HG03520 (cell line): Measurements from ENCODE around the gene IKZF3.
"Not testable (repeated sequence)": the region's sequence is repeated elsewhere in the genome, so short reads cannot be mapped to it uniquely, and the experiment has no call there.

Experiments used
- ATAC-seq: cut with Tn5 transposase; IDR thresholded peaks from one replicate; pipeline ENCODE4 v1.9.1; 2021; ENCODE audit warnings: mild to moderate bottlenecking, moderate library complexity; ENCODE audit not compliant: unreplicated experiment

IKZF3 gene

DNA sequence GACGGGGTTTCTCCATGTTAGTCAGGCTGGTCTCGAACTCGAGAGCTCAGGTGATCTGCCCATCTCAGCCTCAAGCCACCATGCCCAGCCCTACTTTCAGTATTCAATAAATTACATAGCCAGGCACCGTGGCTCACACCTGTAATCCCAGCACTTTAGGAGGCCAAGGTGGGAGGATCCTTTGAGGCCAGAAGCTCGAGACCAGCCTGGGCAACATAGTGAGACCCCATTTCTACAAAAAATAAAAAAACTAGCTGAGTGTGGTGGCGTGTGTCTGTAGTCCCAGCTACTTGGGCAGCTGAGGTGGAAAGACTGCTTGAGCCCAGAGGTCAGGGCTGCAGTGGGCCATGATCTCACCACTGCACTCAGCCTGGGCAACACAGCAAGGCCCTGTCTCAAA, 142.0 kb downstream of the IKZF3 start:
- no peak for ATAC-seq

DNA sequence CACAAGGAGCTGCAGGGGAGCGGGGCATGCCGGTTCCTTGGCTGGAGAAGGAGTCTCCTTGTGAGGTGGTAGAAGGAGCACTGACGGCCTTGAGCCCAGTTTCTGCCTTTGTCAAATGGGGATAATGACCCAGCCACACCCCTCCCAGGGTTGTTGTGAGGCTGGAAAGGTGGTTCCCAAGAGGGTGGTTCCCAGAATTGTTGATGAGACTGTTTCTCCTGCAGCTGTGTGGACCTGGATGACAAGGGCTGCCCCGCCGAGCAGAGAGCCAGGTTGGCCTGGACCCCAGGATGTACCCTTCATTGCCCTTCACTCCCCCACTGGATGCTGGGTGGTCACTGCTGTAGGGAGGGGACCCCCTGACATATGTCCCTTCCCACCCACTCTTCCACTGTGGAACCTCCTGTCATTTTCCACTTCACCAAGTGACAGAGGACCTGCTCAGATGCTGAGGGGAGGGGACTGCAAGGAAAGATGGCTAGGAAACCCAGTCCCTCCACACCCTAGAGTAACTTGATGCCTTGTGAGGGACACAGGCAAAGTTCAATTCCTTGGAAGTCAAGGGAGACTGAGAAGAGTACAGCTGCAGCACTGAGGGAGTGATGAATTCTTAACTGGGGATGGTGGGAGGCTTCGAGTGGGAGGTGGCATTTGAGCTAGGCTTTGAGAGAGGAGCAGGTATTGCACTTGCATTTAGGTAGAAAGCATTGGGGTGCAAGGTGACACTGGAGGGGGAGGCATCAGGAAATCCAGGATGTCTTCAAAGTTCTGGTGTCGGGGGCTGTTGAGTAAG, 144.4 kb downstream of the IKZF3 start:
- no peak for ATAC-seq

- no peak for ATAC-seq
Measured at GRCh38 chr17:39717660-39718059, 146.5 kb downstream of the IKZF3 start.

GRCh38 chr17:39716879-39717536, 147.1 kb downstream of the IKZF3 start:
- ATAC-seq = no peak

- no peak for ATAC-seq
Measured at GRCh38 chr17:39716073-39716818, 147.9 kb downstream of the IKZF3 start.

DNA sequence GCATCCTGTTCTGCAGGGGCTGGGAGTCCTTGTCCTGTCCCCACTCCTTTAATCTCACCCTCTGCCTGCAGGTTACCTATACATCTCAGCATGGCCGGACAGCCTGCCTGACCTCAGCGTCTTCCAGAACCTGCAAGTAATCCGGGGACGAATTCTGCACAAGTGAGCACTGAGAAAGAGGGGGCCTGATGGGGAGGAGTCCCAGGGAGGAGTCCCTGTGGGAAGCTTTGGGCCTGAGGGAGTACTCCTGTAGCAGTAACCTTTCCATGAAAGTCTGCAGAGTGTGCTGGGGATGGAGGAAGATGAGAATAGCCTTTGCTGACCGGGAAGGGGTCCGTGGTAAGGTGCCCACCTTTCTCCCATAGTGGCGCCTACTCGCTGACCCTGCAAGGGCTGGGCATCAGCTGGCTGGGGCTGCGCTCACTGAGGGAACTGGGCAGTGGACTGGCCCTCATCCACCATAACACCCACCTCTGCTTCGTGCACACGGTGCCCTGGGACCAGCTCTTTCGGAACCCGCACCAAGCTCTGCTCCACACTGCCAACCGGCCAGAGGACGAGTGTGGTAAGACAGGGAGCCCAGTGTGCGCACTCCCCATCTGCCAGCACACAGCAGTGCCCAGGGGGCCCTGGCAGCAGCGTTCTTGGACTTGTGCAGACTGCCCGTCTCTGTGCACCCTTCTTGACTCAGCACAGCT, 148.6 kb downstream of the IKZF3 start:
- no peak for ATAC-seq

- no peak for ATAC-seq
Measured at GRCh38 chr17:39714234-39714633, 149.9 kb downstream of the IKZF3 start.

DNA sequence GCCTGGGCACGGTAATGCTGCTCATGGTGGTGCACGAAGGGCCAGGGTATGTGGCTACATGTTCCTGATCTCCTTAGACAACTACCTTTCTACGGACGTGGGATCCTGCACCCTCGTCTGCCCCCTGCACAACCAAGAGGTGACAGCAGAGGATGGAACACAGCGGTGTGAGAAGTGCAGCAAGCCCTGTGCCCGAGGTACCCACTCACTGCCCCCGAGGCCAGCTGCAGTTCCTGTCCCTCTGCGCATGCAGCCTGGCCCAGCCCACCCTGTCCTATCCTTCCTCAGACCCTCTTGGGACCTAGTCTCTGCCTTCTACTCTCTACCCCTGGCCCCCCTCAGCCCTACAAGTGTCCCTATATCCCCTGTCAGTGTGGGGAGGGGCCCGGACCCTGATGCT, 152.3 kb downstream of the IKZF3 start:
- no peak for ATAC-seq

- not testable (repeated sequence) for ATAC-seq
Measured at GRCh38 chr17:39711071-39711470, 153.0 kb downstream of the IKZF3 start.

DNA sequence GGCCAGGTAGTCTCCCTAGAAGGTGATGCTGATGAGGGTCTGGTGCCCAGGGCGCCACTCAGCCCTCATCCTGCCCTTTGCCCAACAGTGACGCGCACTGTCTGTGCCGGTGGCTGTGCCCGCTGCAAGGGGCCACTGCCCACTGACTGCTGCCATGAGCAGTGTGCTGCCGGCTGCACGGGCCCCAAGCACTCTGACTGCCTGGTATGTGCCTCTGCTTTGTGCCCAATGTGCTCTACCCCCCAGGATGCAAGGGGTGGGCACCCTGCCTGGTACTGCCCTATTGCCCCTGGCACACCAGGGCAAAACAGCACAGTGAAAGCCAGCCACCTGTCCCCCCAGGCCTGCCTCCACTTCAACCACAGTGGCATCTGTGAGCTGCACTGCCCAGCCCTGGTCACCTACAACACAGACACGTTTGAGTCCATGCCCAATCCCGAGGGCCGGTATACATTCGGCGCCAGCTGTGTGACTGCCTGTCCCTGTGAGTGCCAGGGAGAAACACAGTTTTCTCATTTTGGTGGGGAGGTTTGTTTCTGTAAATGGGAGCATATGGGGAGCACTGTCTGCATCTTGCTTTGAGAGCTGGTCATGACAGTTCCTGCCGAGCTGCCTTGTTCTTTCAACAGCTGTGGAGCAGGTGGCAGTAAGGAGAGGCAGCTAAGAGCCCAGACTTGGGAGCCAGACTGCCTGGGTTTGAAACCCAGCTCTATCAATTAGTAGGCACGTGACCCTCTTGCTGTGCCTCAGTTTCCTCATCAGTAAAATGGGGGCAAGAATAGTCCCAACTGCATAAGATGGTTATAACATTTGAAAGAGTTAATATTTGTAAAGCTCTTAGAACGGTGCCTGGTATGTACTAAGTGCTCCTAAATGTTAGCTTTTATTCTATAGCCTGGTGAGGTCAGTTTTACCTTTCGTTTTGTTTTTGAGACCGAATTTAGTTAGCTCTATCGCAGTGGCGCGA, 153.8 kb downstream of the IKZF3 start:
- ATAC-seq = no peak

DNA sequence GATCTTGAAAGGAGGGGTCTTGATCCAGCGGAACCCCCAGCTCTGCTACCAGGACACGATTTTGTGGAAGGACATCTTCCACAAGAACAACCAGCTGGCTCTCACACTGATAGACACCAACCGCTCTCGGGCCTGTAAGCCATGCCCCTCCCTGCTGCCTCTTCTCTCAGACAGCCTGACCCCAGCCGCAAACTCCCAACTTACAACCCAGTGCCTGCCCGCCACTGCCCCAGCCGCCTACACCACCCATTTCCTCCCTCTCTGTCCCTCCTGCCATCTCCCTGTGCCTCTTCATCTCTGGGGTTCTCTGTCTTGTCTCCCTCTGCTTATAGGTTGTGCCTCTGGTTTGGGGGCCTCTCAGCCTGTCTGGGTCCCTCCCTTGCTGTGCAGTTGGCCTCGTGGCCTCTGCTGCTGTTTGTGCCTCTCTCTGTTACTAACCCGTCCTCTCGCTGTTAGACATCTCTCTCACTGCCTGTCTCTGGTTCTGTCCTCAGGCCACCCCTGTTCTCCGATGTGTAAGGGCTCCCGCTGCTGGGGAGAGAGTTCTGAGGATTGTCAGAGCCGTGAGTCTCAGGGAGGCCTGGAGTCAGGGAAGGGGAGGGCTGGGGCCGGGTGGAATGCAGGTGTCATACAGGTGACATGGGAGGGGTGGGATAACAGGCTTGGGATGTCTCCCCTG, 154.7 kb downstream of the IKZF3 start:
- no peak for ATAC-seq
